ENCODE data around the gene MICALL1. TPM values are rescaled to one million over a fixed set of nuclear protein-coding genes. Genes with fewer than 3 reads are reported as not detected.

Gene MICALL1
- total and polyA plus RNA-seq, 9 of the 15 experiments (the other 6 are each of a cell fraction or from before 2014, with no cell fraction given) = 0.32 to 21.5 (median 6.1) TPM

DNA sequence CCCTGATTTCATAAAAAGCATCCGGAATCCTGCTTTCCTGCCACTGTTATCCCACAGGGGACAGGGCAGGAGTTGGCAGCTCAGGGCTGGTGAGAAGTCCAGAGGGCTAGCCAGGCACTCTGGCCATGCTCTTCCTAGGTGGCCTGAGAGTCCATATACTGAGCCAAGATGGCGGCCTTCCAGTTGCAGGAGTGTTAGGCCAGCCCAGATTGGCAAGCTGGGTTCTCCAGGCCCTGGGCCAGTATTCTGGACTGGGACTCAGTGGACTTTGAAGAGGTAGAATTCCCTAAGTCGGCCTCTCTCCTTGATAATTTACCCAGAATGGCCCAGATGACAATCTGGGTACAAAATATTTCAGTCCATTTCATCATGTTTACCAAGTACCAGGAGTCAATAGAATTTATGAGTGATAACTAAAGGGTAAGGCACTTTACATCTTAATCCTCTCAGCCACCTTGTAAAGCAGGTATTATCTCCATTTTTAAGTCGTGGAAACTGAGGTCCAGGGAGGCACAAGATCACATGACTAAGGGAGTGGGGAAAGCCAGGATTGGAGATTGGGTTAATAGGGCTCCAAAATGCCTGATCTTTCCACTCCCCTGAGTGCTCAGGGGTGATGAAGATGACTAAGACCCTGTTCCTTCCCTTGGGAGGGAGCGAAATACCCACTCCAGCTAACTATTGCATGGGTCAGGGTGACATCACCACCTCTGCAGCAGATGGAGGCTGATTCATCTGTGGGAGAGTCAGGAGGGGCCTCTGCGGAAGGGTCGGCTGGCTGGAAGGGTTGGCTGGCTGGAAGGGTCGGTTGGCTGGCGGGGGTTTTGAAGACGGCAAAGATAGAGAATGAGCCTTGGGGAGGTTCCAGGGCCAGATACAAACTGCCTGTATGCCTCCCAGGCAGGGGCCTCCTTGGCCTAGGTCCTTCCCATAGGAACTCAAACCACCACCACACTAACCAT lies 1.2 kb upstream of the MICALL1 start (continued):
- no peak for TF ChIP-seq ZNF384 (IDR thresholded peaks at IDR 0.05; ENCODE audit: low read depth, low read length)
- TF ChIP-seq NR2C2 (CRISPR knock-in tag; IDR thresholded peaks at IDR 0.05) = no peak
- peak; percentile 26; the same call in 1 of the 2 replicates for TF ChIP-seq NR2C2 (tag; IDR thresholded peaks at IDR 0.05)
- TF ChIP-seq ZNF778 (CRISPR knock-in tag; IDR thresholded peaks at IDR 0.05) = no peak
- TF ChIP-seq ESRRB (CRISPR knock-in tag; IDR thresholded peaks at IDR 0.05; ENCODE audit: borderline replicate concordance) = no peak
- TF ChIP-seq JUNB (CRISPR knock-in tag; conservative IDR thresholded peaks at IDR 0.05) = peak; percentile 66; the same call in 1 of the 2 replicates
- TF ChIP-seq IRF2 (CRISPR knock-in tag; IDR thresholded peaks at IDR 0.05) = no peak
- no peak for TF ChIP-seq SRF (CRISPR knock-in tag; IDR thresholded peaks at IDR 0.05)
- TF ChIP-seq, protein P1, sequence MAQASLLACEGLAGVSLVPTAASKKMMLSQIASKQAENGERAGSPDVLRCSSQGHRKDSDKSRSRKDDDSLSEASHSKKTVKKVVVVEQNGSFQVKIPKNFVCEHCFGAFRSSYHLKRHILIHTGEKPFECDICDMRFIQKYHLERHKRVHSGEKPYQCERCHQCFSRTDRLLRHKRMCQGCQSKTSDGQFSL (CRISPR knock-in tag; IDR thresholded peaks at IDR 0.05) = no peak
- TF ChIP-seq, protein P1 (tag; IDR thresholded peaks at IDR 0.05) = no peak
- peak; percentile 48; the same call in 1 of the 2 replicates for TF ChIP-seq GABPB1 (CRISPR knock-in tag; IDR thresholded peaks at IDR 0.05)
- no peak for TF ChIP-seq HLTF (IDR thresholded peaks at IDR 0.05)
- peak; percentile 93 for TF ChIP-seq ZNF584 (CRISPR knock-in tag; IDR thresholded peaks at IDR 0.05; ENCODE audit: low read depth)
- TF ChIP-seq MYC (IDR thresholded peaks at IDR 0.05; ENCODE audit: low read depth, low read length) = no peak
- TF ChIP-seq MYC (CRISPR knock-in tag; IDR thresholded peaks at IDR 0.05; ENCODE audit: borderline replicate concordance, low read depth) = no peak
- no peak; the same call in 1 of the 2 replicates for TF ChIP-seq NFRKB (IDR thresholded peaks at IDR 0.05; ENCODE audit: low read depth)
- TF ChIP-seq FOXP4 (CRISPR knock-in tag; IDR thresholded peaks at IDR 0.05; ENCODE audit: borderline replicate concordance) = no peak
- TF ChIP-seq SP2 (IDR thresholded peaks at IDR 0.05; ENCODE audit: extremely low read depth, low read depth, low read length, poor library complexity, severe bottlenecking) = no peak
- TF ChIP-seq CLOCK (CRISPR knock-in tag; IDR thresholded peaks at IDR 0.05; ENCODE audit: borderline replicate concordance) = no peak
- TF ChIP-seq ZNF511 (CRISPR knock-in tag; IDR thresholded peaks at IDR 0.05) = no peak
- TF ChIP-seq RAD51 (IDR thresholded peaks at IDR 0.05; ENCODE audit: borderline replicate concordance, low read depth) = peak; percentile 47; the same call in 1 of the 2 replicates

Measured in K562 (cell line).